Choroid plexus epithelial cell (primary cell): ENCODE results near the gene SPOCK3.
"Not testable (repeated sequence)": the region's sequence is repeated elsewhere in the genome, so short reads cannot be mapped to it uniquely, and the experiment has no call there.

Source experiments
- DNase-seq: peaks from one replicate; pipeline ENCODE4 v3.0.0-alpha.2; 2010; ENCODE audit warnings: low read depth
- H3K4me3 ChIP-seq: 2 replicates; pipeline ENCODE4 v1.5.1; 2011; ENCODE audit warnings: low read depth, mild to moderate bottlenecking, control low read depth, low read length, moderate library complexity
- TF ChIP-seq, protein P1 (sequence below): conservative IDR thresholded peaks from 2 replicates; pipeline ENCODE4 v1.5.1; 2011; ENCODE audit warnings: low read depth, mild to moderate bottlenecking, control low read depth, inconsistent platforms, low read length, moderate library complexity

SPOCK3 gene

DNA sequence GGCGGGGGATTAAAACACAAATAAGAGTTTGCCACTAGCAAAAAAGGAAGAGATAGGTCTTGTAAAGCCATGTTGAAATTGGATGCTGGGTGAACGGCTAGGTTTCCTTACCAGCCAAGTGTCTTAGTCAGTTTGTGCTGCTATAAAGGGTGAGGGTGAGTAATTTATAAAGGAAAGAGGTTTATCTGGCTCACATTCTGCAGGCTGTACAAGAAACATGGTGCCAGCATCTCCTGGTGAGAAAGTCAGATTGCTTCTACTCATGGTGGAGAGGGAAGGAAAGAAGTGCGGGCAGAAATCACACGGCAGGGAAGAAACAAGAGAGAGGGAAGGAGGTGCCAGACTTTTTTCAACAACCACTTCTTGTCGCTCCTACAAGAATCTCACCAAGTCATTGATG is 507.5 kb downstream of the SPOCK3 start:
- no peak overlapping the region for H3K4me3 ChIP-seq
- TF ChIP-seq, protein P1, sequence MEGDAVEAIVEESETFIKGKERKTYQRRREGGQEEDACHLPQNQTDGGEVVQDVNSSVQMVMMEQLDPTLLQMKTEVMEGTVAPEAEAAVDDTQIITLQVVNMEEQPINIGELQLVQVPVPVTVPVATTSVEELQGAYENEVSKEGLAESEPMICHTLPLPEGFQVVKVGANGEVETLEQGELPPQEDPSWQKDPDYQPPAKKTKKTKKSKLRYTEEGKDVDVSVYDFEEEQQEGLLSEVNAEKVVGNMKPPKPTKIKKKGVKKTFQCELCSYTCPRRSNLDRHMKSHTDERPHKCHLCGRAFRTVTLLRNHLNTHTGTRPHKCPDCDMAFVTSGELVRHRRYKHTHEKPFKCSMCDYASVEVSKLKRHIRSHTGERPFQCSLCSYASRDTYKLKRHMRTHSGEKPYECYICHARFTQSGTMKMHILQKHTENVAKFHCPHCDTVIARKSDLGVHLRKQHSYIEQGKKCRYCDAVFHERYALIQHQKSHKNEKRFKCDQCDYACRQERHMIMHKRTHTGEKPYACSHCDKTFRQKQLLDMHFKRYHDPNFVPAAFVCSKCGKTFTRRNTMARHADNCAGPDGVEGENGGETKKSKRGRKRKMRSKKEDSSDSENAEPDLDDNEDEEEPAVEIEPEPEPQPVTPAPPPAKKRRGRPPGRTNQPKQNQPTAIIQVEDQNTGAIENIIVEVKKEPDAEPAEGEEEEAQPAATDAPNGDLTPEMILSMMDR = no peak
- no peak for DNase-seq

DNA sequence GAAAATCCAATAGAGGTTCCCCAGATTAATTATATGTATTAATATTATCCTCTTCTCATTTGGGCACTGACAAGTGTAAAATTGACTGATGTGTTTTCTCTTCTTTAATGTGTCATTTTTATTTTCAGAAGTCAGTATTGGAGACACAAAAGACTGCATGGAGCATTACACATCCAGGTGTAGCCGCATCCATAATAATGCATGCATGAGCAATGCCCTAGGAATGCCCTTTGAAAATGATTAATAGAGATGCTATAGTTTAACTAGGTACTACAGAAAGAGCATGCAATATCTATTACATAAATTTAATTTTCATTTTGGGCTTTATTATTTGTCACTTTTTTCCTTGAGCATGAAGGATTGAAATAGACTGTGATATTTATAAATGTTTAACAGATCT is 509.9 kb downstream of the SPOCK3 start:
- no peak overlapping the region for H3K4me3 ChIP-seq
- no peak for DNase-seq
- TF ChIP-seq, protein P1 = no peak

DNA sequence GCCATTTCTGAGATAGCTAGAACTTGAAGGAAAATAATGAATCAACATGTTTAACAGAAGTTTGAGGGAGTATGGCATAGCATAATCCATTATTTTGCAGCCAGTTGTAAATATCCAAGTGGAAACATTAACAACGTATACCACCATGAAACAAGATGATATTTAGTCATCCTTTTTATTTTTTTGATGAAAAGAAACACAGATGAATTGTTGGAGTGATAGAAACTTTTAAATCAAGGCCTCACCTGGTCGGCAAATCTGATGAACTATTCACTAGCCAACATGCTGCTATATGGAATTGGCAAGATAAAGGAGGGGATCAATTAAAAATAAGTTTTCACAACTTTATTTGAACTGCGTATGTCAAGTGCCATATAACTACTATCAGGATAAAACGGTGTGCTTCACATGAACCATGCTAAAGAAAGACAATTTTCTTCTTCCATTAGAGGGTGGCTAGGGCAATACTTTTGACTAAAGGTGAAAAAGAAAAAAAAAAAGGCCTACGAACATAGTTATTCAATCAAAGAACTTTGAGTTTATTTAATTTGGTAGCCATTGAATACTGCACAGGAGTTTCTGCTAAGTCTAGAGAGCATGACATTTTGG is 510.7 kb downstream of the SPOCK3 start:
- TF ChIP-seq, protein P1 = no peak
- H3K4me3 ChIP-seq = no peak overlapping the region
- no peak for DNase-seq

DNA sequence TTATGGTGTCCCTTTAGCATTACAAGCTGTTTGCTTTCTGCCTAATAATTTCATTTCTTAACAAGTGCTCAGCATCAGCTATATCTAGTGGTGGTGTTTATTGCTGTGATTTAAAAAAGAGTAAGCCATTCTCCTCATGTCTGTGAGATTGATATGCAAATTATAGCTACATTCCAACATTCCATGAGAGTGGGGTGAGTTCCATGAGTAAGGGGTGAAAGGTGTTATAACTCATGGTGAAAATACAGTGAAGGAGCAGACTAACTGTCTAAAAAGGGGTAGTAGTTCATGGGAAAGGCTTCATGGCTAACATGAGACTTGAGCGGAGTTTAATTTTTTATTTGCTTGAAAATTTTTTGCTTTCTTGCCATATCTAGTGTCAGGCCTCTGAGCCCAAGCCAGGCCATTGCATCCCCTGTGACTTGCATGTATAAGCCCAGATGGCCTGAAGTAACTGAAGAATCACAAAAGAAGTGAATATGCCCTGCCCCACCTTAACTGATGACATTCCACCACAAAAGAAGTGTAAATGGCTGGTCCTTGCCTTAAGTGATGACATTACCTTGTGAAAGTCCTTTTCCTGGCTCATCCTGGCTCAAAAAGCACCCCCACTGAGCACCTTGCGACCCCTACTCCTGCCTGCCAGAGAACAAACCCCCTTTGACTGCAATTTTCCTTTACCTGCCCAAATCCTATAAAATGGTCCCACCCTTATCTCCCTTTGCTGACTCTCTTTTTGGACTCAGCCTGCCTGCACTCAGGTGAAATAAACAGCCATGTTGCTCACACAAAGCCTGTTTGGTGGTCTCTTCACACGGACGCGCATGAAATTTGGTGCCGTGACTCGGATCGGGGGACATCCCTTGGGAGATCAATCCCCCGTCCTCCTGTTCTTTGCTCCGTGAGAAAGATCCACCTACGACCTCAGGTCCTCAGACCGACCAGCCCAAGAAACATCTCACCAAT is 518.3 kb downstream of the SPOCK3 start:
- not testable (repeated sequence) for DNase-seq, H3K4me3 ChIP-seq

DNA sequence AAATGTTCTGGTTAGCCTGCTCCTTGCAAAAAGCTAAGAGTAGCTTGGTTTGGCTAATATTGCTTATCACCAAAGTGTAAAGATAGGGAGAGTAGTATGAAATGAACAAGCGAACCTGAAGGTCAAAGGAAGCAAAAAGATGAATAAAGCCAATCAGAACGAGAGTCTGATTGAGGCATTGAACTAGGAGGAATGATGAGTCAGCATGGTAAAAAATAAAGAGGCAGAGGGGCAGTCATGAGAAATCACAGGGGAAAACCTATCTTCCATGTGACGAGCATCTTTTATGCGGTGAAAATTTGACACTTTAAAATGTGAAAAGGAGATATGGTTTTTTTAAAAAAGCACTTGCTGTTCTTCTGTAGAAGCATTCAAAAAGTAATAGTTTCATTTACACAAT is 533.7 kb downstream of the SPOCK3 start:
- H3K4me3 ChIP-seq = no peak overlapping the region
- TF ChIP-seq, protein P1 = no peak
- DNase-seq = no peak

DNA sequence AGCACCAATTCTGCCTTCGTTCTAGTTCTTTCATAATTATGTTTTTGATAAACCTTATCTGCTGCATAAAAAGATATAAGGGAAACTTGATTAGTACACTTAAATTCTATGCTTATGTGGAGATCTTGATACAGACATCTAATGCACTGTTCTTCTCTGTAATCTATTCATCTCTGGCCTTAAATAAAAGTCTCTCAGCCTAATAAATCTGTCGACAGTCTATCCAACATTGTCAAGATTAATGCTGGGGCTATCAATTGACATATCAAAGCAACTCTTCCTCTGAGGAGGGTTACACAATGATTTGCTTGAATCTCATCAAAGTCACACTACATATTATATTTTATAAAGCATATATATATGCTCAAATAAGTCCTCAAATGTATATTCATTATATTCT is 545.5 kb downstream of the SPOCK3 start:
- TF ChIP-seq, protein P1 = no peak
- no peak overlapping the region for H3K4me3 ChIP-seq
- no peak for DNase-seq

DNA sequence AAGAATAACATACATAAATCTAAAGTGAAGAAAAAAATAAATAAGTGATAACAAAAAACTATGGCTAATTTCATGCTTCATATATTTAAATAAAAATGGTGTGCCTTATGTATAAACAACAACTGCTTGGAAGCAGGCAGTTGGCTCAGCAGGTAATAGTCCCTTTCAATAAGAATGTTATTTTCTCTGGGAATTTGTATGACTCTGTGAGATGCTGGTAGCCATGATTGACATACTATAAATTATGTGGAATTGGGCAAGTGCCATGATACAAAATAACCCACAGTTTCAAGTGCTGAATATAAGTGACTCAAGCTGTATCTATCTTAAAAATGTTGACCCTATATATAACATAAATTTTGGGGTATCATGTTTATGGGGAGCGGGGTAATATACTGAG is 546.5 kb downstream of the SPOCK3 start:
- no peak overlapping the region for H3K4me3 ChIP-seq
- no peak for DNase-seq
- TF ChIP-seq, protein P1 = no peak
